HepG2 (cell line): ENCODE results near the gene ANKRD35. TPM values are rescaled to one million over a fixed set of nuclear protein-coding genes. Genes with fewer than 3 reads are reported as not detected.

ENCODE experiments used
- AKNA ChIP-seq: sonication (generic); formaldehyde crosslinking; IDR thresholded peaks from 2 replicates; pipeline ENCODE4 v1.4.0; 2020; ENCODE audit warnings: missing genetic modification reagents, borderline replicate concordance
- ARNT2 ChIP-seq: sonication (generic); formaldehyde crosslinking; IDR thresholded peaks from 2 replicates; pipeline ENCODE4 v1.8.0; 2022; ENCODE audit warnings: mild to moderate bottlenecking, low read depth, missing genetic modification reagents, moderate library complexity
- E2F5 ChIP-seq: sonication (generic); formaldehyde crosslinking; conservative IDR thresholded peaks from 2 replicates; pipeline ENCODE4 v1.4.0; 2020; ENCODE audit warnings: missing genetic modification reagents
- ELF1 ChIP-seq: sonication (generic); formaldehyde crosslinking; IDR thresholded peaks from 2 replicates; pipeline ENCODE4 v1.4.0; 2020; ENCODE audit warnings: missing genetic modification reagents
- FLYWCH1 ChIP-seq: sonication (generic); formaldehyde crosslinking; IDR thresholded peaks from 2 replicates; pipeline ENCODE4 v1.8.1; 2023; ENCODE audit warnings: mild to moderate bottlenecking, missing genetic modification reagents
- HNF4G ChIP-seq, 2 experiments: sonication (generic) in 1 of 2; formaldehyde crosslinking in 1 of 2; IDR thresholded peaks; 2 replicates each; pipeline versions ENCODE4 v1.4.0 to v1.6.1; 2011 to 2020; ENCODE audit warnings: borderline replicate concordance in 2 of 2, low read depth in 2 of 2, mild to moderate bottlenecking in 2 of 2, low read length in 1 of 2, missing genetic modification reagents in 1 of 2, moderate library complexity in 1 of 2
- REST ChIP-seq, 2 experiments: IDR thresholded peaks; 2 replicates each; pipeline ENCODE4 v1.6.1; 2011 to 2012; ENCODE audit warnings: low read length in 2 of 2, borderline replicate concordance in 1 of 2, low read depth in 1 of 2, mild to moderate bottlenecking in 1 of 2, moderate library complexity in 1 of 2
- SOX6 ChIP-seq, 2 experiments: fragments of 450-650 bp in 1 of 2; sonication (generic) in 1 of 2; formaldehyde crosslinking in 1 of 2; IDR thresholded peaks; 2 replicates each; pipeline versions ENCODE4 v1.4.0 to v1.6.1; 2017 to 2020; ENCODE audit warnings: antibody characterized with exemption in 1 of 2, mild to moderate bottlenecking in 1 of 2, missing genetic modification reagents in 1 of 2
- XRCC5 ChIP-seq: fragments of 200-400 bp; formaldehyde crosslinking; optimal IDR thresholded peaks from 2 replicates; pipeline ENCODE3; 2017; ENCODE audit warnings: mild to moderate bottlenecking, low read length
- ZNF232 ChIP-seq: sonication (generic); formaldehyde crosslinking; IDR thresholded peaks from 2 replicates; pipeline ENCODE4 v1.4.0; 2020; ENCODE audit warnings: missing genetic modification reagents, borderline replicate concordance
- ZNF256 ChIP-seq: sonication (generic); formaldehyde crosslinking; conservative IDR thresholded peaks from 2 replicates; pipeline ENCODE4 v1.4.0; 2020; ENCODE audit warnings: missing genetic modification reagents
- ZNF430 ChIP-seq: sonication (generic); formaldehyde crosslinking; IDR thresholded peaks from 2 replicates; pipeline ENCODE4 v1.9.0; 2021; ENCODE audit warnings: mild to moderate bottlenecking, missing genetic modification reagents
- ZNF550 ChIP-seq: sonication (generic); formaldehyde crosslinking; IDR thresholded peaks from 2 replicates; pipeline ENCODE4 v1.4.0; 2020; ENCODE audit warnings: mild to moderate bottlenecking, missing genetic modification reagents, borderline replicate concordance
- ZNF552 ChIP-seq: sonication (generic); formaldehyde crosslinking; IDR thresholded peaks from 2 replicates; pipeline ENCODE4 v1.9.0; 2022; ENCODE audit warnings: missing genetic modification reagents, mild to moderate bottlenecking, borderline replicate concordance
- ZNF670 ChIP-seq: sonication (generic); formaldehyde crosslinking; IDR thresholded peaks from 2 replicates; pipeline ENCODE4 v1.8.0; 2022; ENCODE audit warnings: mild to moderate bottlenecking, missing genetic modification reagents, borderline replicate concordance
- ZNF672 ChIP-seq: sonication (generic); formaldehyde crosslinking; IDR thresholded peaks from 2 replicates; pipeline ENCODE4 v1.8.1; 2022; ENCODE audit warnings: missing genetic modification reagents
- ZNF691 ChIP-seq: sonication (generic); formaldehyde crosslinking; IDR thresholded peaks from 2 replicates; pipeline ENCODE4 v1.4.0; 2020; ENCODE audit warnings: missing genetic modification reagents, low read depth, mild to moderate bottlenecking, borderline replicate concordance
- polyA plus RNA-seq, 8 experiments: library from polyadenylated mRNA; depleted of rRNA in 3 of 8; stranded (reverse) in 7 of 8; unstranded in 1 of 8; fragments of >200 nt; fragmentation: Illumina TruSeq in 4 of 8; extraction: Trizol in 4 of 8; gene quantifications; 2 replicates each; pipeline versions ENCODE4 v1.2.1 to v1.2.3, GENCODE V29; 2011 to 2016; ENCODE audit warnings: low read depth in 4 of 8, missing spikeins in 1 of 8, mixed read lengths in 1 of 8; ENCODE audit not compliant: insufficient read depth in 1 of 8
- total RNA-seq, 5 experiments: library from RNA; depleted of rRNA; stranded (reverse); fragments of >200 nt; fragmentation: Illumina TruSeq; extraction: Trizol; gene quantifications; 2 replicates each; pipeline ENCODE4 v1.2.3, GENCODE V29; 2016; ENCODE audit warnings: low read depth in 1 of 5

The ANKRD35 gene
- total and polyA plus RNA-seq, 2 of the 13 experiments (the other 11 are each of a cell fraction or from before 2014, with no cell fraction given) = 0.02 TPM; not detected in 1

- TF ChIP-seq XRCC5 = no peak
- TF ChIP-seq ZNF256 = no peak
- peak; percentile 97 for TF ChIP-seq ZNF672 (CRISPR knock-in tag)
- TF ChIP-seq ELF1 (CRISPR knock-in tag) = peak; percentile 67
- TF ChIP-seq ZNF552 (CRISPR knock-in tag) = no peak
- 0 out of 2 replicates have a peak, but pooled peaks have one; percentile 34 for TF ChIP-seq ZNF232 (CRISPR knock-in tag)
- TF ChIP-seq HNF4G (IDR thresholded peaks at IDR 0.05; ENCODE audit: borderline replicate concordance, low read depth, low read length) = no peak
- TF ChIP-seq HNF4G (CRISPR knock-in tag; IDR thresholded peaks at IDR 0.05; ENCODE audit: borderline replicate concordance, low read depth) = no peak
- TF ChIP-seq ZNF691 (CRISPR knock-in tag) = no peak
- TF ChIP-seq SOX6 (IDR thresholded peaks at IDR 0.05) = no peak
- no peak for TF ChIP-seq SOX6 (CRISPR knock-in tag; IDR thresholded peaks at IDR 0.05)
- TF ChIP-seq AKNA (CRISPR knock-in tag) = no peak
- peak; percentile 57; the same call in 1 of the 2 replicates for TF ChIP-seq ZNF430 (CRISPR knock-in tag)
- TF ChIP-seq FLYWCH1 = no peak
- no peak for TF ChIP-seq REST (IDR thresholded peaks at IDR 0.05; ENCODE audit: borderline replicate concordance in 1 of 2, low read depth in 1 of 2, low read length in 2 of 2)
- TF ChIP-seq E2F5 (CRISPR knock-in tag) = no peak
- no peak for TF ChIP-seq ZNF550 (CRISPR knock-in tag)
- 0 out of 2 replicates have a peak, but pooled peaks have one; percentile 51 for TF ChIP-seq ARNT2 (CRISPR knock-in tag)
- TF ChIP-seq ZNF670 (CRISPR knock-in tag) = peak; percentile 54; the same call in 1 of the 2 replicates
Observed at GRCh38 chr1:145918144-145918991, 32.7 kb upstream of the ANKRD35 start, which contains the start of gene PEX11B (continued).
